Lung (tissue), 12 donors: ENCODE data around the gene C11orf91. TPM values are rescaled to one million over a fixed set of nuclear protein-coding genes. Genes with fewer than 3 reads are reported as not detected.

Experiments
- ATAC-seq: fragments of 200-7000 bp; cut with Tn5 transposase; one replicate; pipeline ENCODE4 v1.9.1; 2020; ENCODE audit warnings: moderate number of reproducible peaks; ENCODE audit not compliant: insufficient read depth, low FRiP score
- DNase-seq, 3 donors: peaks; one replicate each; pipeline ENCODE4 v3.0.0-alpha.2; 2013 to 2017
- H3K27ac ChIP-seq, 2 donors: one replicate each; pipeline ENCODE4 v1.5.1; 2013; ENCODE audit warnings: mild to moderate bottlenecking in 2 of 2, moderate library complexity in 2 of 2, control low read depth in 1 of 2, inconsistent platforms in 1 of 2, low read depth in 1 of 2, low read length in 1 of 2
- H3K27me3 ChIP-seq, 3 donors: one replicate each; pipeline ENCODE4 v1.5.1; 2013; ENCODE audit warnings: low read length in 2 of 3; ENCODE audit not compliant: control insufficient read depth in 3 of 3, insufficient read depth in 3 of 3
- H3K36me3 ChIP-seq, 4 donors: one replicate each; pipeline ENCODE4 v1.5.1; 2013; ENCODE audit warnings: low read length in 4 of 4, mild to moderate bottlenecking in 1 of 4, moderate library complexity in 1 of 4; ENCODE audit not compliant: control insufficient read depth in 4 of 4, insufficient read depth in 4 of 4
- H3K4me1 ChIP-seq, 5 donors: one replicate each; pipeline ENCODE4 v1.5.1; 2013; ENCODE audit warnings: low read length in 5 of 5, mild to moderate bottlenecking in 2 of 5, moderate library complexity in 1 of 5; ENCODE audit not compliant: control insufficient read depth in 5 of 5, insufficient read depth in 5 of 5
- H3K4me3 ChIP-seq: one replicate; pipeline ENCODE4 v1.5.1; 2013; ENCODE audit warnings: mild to moderate bottlenecking, control low read depth, moderate library complexity
- H3K9ac ChIP-seq, 2 donors: one replicate each; pipeline ENCODE4 v1.5.1; 2013; ENCODE audit warnings: low read length in 2 of 2, control low read depth in 1 of 2; ENCODE audit not compliant: insufficient read depth in 1 of 2
- H3K9me3 ChIP-seq, 4 donors: one replicate each; pipeline ENCODE4 v1.5.1; 2013; ENCODE audit warnings: low read length in 3 of 4, mild to moderate bottlenecking in 1 of 4, moderate library complexity in 1 of 4; ENCODE audit not compliant: control insufficient read depth in 4 of 4, insufficient read depth in 3 of 4
- WGBS, 2 donors: extraction: QIAGEN DNeasy Blood & Tissue Kit; methylation state at CpG; one replicate each; pipeline ENCODE4 v1.1.7; 2013; 5-methylcytosine and 5-hydroxymethylcytosine counted together
- polyA plus RNA-seq, 2 donors: library from polyadenylated mRNA; stranded (reverse); fragments of 200-250 nt; gene quantifications; one replicate each; pipeline ENCODE4 v1.2.1, GENCODE V29; 2013
- total RNA-seq, 2 donors: library from RNA; depleted of rRNA in 1 of 2; stranded (reverse); fragments of >200 nt in 1 of 2; gene quantifications; one replicate each; pipeline ENCODE4 v1.2.1, GENCODE V29; 2014 to 2021
- TF ChIP-seq, protein P1 (sequence below): IDR thresholded peaks from 2 replicates; pipeline ENCODE4 v1.5.1; 2012; ENCODE audit warnings: mild to moderate bottlenecking; ENCODE audit errors: control extremely low read depth, extremely low read depth
- donor health status: control.
- donor health status: control.
- donor health status: Bipolar disorder and iron deficiency.
- donor health status: healthy.
- donor health status: DM: yes; HTN: yes; CAD: no.

Gene C11orf91
- total and polyA plus RNA-seq, 4 donors = 0.58 to 3.6 TPM; not detected in 2

DNA sequence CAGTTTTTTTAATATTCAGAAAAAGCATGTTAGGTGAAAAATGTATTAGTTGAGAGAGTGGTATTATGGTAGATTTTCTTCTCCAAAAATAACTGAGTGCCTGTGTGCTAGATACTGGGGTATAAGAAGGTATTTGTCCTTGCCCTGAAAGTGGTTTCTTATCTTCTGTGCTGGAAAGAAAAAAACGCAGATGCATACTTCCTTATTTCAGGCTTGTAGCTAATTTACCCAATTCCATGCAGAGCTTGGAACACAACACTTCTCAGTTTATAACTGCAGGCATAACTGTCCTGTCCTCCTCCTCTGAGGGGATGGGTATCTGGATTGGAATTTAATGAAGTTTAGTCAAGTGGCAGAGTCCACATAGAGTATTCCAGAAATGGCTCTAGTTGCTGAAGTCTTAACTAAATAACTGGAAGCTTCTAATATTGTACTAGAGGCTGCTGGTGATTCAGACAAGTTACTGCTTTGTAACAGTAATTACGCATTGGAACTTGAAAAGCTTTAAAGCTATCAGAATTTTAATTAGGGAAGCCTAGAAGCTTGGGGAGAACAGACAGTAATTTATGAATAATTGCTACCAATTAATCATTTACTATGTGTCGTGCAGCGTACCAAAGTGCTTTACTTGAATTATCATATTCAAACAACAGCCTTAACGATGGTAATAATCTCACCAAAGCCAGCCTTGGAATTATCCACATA, 12.7 kb upstream of the C11orf91 start:
- DNase-seq (no peak), ATAC-seq (peak; percentile 35)
- 61 to 70% methylated on average over 5 of the region's 5 CpGs for WGBS, 2 donors
- H3K9me3 ChIP-seq = no peaks in the 10 kb centered on the region
- no peak overlapping the region for H3K9ac ChIP-seq
- H3K27me3 ChIP-seq = no peaks in the 10 kb centered on the region
- H3K4me1 ChIP-seq = peaks cover 0 to 31% (median 0%) of the 10 kb centered on the region in 5 donors
- H3K27ac ChIP-seq = peak overlapping the region in 1 of 2 donors; percentile 64
- TF ChIP-seq, protein P1, sequence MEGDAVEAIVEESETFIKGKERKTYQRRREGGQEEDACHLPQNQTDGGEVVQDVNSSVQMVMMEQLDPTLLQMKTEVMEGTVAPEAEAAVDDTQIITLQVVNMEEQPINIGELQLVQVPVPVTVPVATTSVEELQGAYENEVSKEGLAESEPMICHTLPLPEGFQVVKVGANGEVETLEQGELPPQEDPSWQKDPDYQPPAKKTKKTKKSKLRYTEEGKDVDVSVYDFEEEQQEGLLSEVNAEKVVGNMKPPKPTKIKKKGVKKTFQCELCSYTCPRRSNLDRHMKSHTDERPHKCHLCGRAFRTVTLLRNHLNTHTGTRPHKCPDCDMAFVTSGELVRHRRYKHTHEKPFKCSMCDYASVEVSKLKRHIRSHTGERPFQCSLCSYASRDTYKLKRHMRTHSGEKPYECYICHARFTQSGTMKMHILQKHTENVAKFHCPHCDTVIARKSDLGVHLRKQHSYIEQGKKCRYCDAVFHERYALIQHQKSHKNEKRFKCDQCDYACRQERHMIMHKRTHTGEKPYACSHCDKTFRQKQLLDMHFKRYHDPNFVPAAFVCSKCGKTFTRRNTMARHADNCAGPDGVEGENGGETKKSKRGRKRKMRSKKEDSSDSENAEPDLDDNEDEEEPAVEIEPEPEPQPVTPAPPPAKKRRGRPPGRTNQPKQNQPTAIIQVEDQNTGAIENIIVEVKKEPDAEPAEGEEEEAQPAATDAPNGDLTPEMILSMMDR = no peak
- peaks cover 17 to 56% (median 35%) of the 10 kb centered on the region in 4 donors for H3K36me3 ChIP-seq
- H3K4me3 ChIP-seq = no peak overlapping the region

DNA sequence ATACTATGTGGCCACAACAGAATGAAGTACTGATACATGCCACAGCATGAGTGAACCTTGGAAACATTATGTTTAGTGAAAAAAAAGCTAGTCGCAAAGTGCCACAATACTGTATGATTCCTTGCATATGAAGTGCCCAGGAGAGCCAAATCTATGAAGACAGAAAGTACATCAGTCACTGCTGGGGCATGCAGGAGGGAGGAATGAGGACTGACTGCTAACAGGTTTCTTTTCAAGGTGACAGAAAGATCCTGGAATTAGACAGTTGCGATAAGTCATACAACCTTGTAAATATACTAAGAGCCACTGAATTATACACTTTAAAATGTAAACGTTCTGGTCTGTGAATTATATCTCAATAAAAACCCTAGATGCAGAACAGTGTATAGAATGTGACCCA, 11.8 kb upstream of the C11orf91 start:
- Histone ChIP-seq H3K27ac (no peak overlapping the region), H3K9me3 (no peaks in the 10 kb centered on the region), H3K4me1 (peaks cover 0 to 36% (median 0%) of the 10 kb centered on the region in 5 donors), H3K27me3 (no peaks in the 10 kb centered on the region), H3K4me3 (no peak overlapping the region), H3K9ac (no peak overlapping the region), H3K36me3 (peaks cover 17 to 54% (median 37%) of the 10 kb centered on the region in 4 donors)
- 75 to 87% methylated on average over 3 of the region's 3 CpGs for WGBS, 2 donors
- ATAC-seq (no peak), DNase-seq (no peak)
- TF ChIP-seq, protein P1 = no peak

DNA sequence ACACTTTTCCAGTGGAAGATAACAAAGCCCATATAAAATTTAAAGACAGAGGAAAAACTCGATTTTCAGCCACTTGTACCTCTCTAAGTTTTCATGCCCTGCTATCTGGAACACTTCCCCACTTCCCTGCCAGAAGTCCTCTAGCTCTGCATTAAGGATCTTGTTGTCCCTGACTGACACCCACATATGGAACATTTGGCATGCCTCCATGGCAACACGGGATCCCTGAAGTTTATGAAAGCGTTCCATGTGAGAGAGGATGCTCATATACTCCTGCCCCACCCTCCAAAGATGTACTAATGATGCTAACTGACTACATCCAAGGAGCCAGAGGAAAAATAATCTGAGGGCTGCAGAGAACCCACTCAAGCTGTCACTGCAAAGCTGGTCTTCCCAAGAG, 8.8 kb upstream of the C11orf91 start:
- ATAC-seq (no peak), DNase-seq (no peak)
- TF ChIP-seq, protein P1 = no peak
- H3K27me3 ChIP-seq = no peaks in the 10 kb centered on the region
- H3K4me3 ChIP-seq = no peak overlapping the region
- peaks cover 15 to 45% (median 33%) of the 10 kb centered on the region in 4 donors for H3K36me3 ChIP-seq
- H3K9me3 ChIP-seq = no peaks in the 10 kb centered on the region
- 55 to 68% methylated on average over 3 of the region's 3 CpGs for WGBS, 2 donors
- no peak overlapping the region for H3K27ac ChIP-seq
- no peak overlapping the region for H3K9ac ChIP-seq
- peaks cover 0 to 48% (median 0%) of the 10 kb centered on the region in 5 donors for H3K4me1 ChIP-seq
